Endodermal cell (in vitro differentiated cells): Measurements from ENCODE around the gene C9orf50. TPM values are rescaled to one million over a fixed set of nuclear protein-coding genes. Genes with fewer than 3 reads are reported as not detected.

Experiments used
- DNase-seq: peaks from one replicate; pipeline ENCODE4 v3.0.0-alpha.2; 2017
- H3K27ac ChIP-seq: 2 replicates; pipeline ENCODE4 v1.5.1; 2013; ENCODE audit warnings: mild to moderate bottlenecking, low read depth, low read length, moderate library complexity
- H3K27me3 ChIP-seq: 2 replicates; pipeline ENCODE4 v1.6.1; 2013; ENCODE audit warnings: mild to moderate bottlenecking, low read length, moderate library complexity; ENCODE audit not compliant: insufficient read depth, control insufficient read depth, poor library complexity, severe bottlenecking
- H3K36me3 ChIP-seq: 2 replicates; pipeline ENCODE4 v1.7.0; 2013; ENCODE audit warnings: mild to moderate bottlenecking, low read length, moderate library complexity; ENCODE audit not compliant: control insufficient read depth, insufficient read depth
- H3K4me1 ChIP-seq: one replicate; pipeline ENCODE4 v1.7.0; 2013; ENCODE audit warnings: low read length; ENCODE audit not compliant: control insufficient read depth, insufficient read depth
- H3K4me3 ChIP-seq: 2 replicates; pipeline ENCODE4 v1.5.1; 2013; ENCODE audit warnings: mild to moderate bottlenecking, low read length, moderate library complexity
- H3K9ac ChIP-seq: 2 replicates; pipeline ENCODE4 v1.6.1; 2013; ENCODE audit warnings: mild to moderate bottlenecking, low read length, moderate library complexity; ENCODE audit not compliant: poor library complexity, severe bottlenecking; ENCODE audit errors: extremely low read depth
- H3K9me3 ChIP-seq: 2 replicates; pipeline ENCODE4 v1.6.1; 2013; ENCODE audit warnings: mild to moderate bottlenecking, low read length, moderate library complexity; ENCODE audit not compliant: control insufficient read depth
- H3K27ac Mint-ChIP-seq: 2 replicates; pipeline ENCODE4 v1.8.0; 2020; ENCODE audit warnings: mixed read lengths
- H3K27me3 Mint-ChIP-seq: 2 replicates; pipeline ENCODE4 v1.8.0; 2021; ENCODE audit warnings: mild to moderate bottlenecking, mixed read lengths; ENCODE audit not compliant: insufficient read depth
- H3K36me3 Mint-ChIP-seq: 2 replicates; pipeline ENCODE4 v1.8.0; 2020; ENCODE audit warnings: low read depth, mixed read lengths
- H3K4me1 Mint-ChIP-seq: 2 replicates; pipeline ENCODE4 v1.8.0; 2020; ENCODE audit warnings: mixed read lengths
- H3K4me3 Mint-ChIP-seq: 2 replicates; pipeline ENCODE4 v1.8.0; 2020; ENCODE audit warnings: mild to moderate bottlenecking, moderate library complexity, mixed read lengths
- H3K9me3 Mint-ChIP-seq: 2 replicates; pipeline ENCODE4 v1.8.0; 2020; ENCODE audit warnings: mild to moderate bottlenecking, mixed read lengths
- WGBS, 2 experiments: methylation state at CpG; one replicate each; pipeline versions ENCODE4 v1.1.5 to v1.1.7; 2013; ENCODE audit warnings: missing lambda C conversion rate in 2 of 2, mixed read lengths in 1 of 2; ENCODE audit not compliant: insufficient coverage in 1 of 2, insufficient read length in 1 of 2; 5-methylcytosine and 5-hydroxymethylcytosine counted together
- total RNA-seq, 2 donors: library from RNA; stranded (reverse); fragmentation: NEBNext Ultra II Directional in 1 of 2; extraction: Animal tissue kit (Norgen Biotek cat#: 25700) in 1 of 2; gene quantifications; 2 replicates in 1 of 2; 3 replicates in 1 of 2; pipeline ENCODE4 v1.2.1, GENCODE V29; 2021
- TF ChIP-seq, protein P1 (sequence below): fragments of 200-600 bp; sonication (generic); conservative IDR thresholded peaks from 2 replicates; pipeline ENCODE4 v1.5.0; 2021; ENCODE audit warnings: antibody characterized with exemption, mild to moderate bottlenecking

Gene C9orf50
- total RNA-seq, 2 donors from 2014 or later: not detected

DNA sequence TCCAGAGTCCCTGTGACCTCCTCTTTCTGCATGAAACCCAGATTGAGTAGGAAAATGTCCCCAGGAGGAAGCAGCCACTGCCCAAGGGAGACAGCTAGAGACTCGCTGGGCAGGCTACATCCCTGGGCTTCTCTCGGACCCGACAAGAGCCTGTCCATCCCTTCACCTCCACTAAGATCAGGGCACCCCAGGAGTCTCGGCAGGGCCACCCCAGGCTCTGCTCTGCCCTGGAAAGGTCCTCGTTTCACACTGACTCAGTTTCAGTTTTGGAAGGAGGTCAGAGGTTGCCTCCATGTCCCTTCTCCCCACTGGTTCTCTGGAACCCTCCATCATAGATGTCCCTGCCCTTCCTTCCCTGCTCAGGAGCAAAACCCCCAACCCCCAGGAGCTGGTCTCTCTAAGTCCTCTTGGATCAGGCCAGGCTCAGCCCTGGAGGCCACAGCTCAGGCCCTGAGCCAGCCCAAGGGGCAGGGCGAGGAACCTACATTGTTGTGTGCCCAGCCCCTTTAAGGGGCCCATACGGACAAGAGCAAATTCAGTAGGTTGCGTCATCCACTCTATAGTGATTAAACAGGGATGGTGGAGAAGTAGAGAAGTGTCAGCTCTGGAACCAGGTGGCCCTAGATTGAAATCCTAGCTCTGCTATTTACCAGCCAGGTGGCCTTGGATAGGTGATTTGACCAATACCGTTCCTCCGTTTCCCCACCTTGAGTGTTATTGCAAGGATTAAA is 37.4 kb downstream of the C9orf50 start:
- Mint-ChIP-seq H3K9me3 (no peaks in the 10 kb centered on the region), H3K27ac (no peak overlapping the region)
- WGBS, 2 experiments: 45 to 76% methylated on average over 2 to 9 of the region's 10 CpGs

DNA sequence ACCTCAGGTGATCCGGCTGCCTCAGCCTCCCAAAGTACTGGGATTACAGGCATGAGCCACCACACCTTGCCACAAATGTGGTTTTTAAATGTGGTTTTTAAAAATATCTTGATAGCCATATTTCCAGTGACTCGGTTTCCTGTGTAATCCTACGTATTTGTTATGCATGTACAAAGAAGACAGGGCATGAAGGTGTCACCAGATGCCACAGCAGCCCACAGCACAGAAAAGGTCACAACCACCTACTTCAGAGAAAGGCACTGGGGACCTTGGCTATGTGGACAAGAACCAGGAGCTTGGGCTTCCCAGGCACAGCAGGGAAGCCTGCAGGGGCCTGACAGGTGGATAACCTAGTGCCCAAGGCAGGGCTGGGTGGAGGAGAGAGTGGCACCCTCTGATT is 38.0 kb downstream of the C9orf50 start:
- Mint-ChIP-seq H3K4me3 (no peak overlapping the region), H3K36me3 (no peaks in the 10 kb centered on the region), H3K27ac (no peak overlapping the region), H3K4me1 (peaks cover 11% of the 10 kb centered on the region), H3K9me3 (no peaks in the 10 kb centered on the region), H3K27me3 (peaks cover 9% of the 10 kb centered on the region)
- Histone ChIP-seq H3K9ac (no peak overlapping the region), H3K27me3 (no peaks in the 10 kb centered on the region), H3K36me3 (no peaks in the 10 kb centered on the region), H3K9me3 (no peaks in the 10 kb centered on the region), H3K27ac (no peak overlapping the region), H3K4me1 (no peaks in the 10 kb centered on the region), H3K4me3 (no peak overlapping the region)
- 87 to 94% methylated on average over 3 of the region's 3 CpGs for WGBS, 2 experiments
- DNase-seq: no peak
- TF ChIP-seq, protein P1, sequence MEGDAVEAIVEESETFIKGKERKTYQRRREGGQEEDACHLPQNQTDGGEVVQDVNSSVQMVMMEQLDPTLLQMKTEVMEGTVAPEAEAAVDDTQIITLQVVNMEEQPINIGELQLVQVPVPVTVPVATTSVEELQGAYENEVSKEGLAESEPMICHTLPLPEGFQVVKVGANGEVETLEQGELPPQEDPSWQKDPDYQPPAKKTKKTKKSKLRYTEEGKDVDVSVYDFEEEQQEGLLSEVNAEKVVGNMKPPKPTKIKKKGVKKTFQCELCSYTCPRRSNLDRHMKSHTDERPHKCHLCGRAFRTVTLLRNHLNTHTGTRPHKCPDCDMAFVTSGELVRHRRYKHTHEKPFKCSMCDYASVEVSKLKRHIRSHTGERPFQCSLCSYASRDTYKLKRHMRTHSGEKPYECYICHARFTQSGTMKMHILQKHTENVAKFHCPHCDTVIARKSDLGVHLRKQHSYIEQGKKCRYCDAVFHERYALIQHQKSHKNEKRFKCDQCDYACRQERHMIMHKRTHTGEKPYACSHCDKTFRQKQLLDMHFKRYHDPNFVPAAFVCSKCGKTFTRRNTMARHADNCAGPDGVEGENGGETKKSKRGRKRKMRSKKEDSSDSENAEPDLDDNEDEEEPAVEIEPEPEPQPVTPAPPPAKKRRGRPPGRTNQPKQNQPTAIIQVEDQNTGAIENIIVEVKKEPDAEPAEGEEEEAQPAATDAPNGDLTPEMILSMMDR: no peak

More for the DNA sequence above, 37.4 kb downstream of the C9orf50 start:
- Histone ChIP-seq H3K27me3 (no peaks in the 10 kb centered on the region), H3K9me3 (no peaks in the 10 kb centered on the region), H3K9ac (no peak overlapping the region), H3K4me1 (no peaks in the 10 kb centered on the region), H3K4me3 (no peak overlapping the region), H3K36me3 (no peaks in the 10 kb centered on the region), H3K27ac (no peak overlapping the region)
- no peak for DNase-seq
- H3K36me3 Mint-ChIP-seq: no peaks in the 10 kb centered on the region
- TF ChIP-seq, protein P1: no peak
- peaks cover 11% of the 10 kb centered on the region for H3K27me3 Mint-ChIP-seq
- peaks cover 11% of the 10 kb centered on the region for H3K4me1 Mint-ChIP-seq
- H3K4me3 Mint-ChIP-seq: no peak overlapping the region

DNA sequence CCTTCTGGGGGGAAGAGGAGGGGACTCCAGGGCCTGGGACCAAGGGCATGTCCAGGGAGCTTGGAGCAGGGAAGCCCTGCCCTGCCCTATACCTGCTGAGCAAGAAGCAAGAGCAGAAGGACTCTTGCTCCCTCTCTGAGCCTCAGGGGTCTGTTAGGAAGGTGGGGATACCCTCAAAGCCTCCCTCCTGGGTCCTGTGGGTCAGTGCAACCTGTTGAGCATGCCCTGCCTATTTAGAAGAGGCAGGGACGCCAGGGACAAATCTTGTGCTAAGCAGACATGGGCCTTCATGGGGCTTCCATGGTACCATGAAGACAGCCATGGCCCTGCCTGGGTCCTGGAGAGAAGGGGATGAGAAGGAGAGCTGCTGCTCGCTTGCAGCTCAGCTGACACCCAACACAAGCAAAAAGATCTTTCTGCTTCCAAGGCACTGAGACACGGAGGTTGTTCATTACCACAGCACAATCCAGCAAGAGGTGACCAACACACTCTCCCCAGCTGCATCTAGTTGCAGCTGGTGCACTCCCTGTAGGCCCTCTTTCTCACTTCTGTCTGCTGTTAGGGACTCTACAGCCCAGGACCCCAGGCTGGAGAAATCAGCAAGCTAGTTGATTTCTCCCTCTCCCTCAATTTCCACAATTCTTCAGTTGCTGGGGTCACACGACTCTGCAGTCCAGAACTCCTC is 39.3 kb downstream of the C9orf50 start:
- Histone ChIP-seq H3K27me3 (no peaks in the 10 kb centered on the region), H3K9me3 (no peaks in the 10 kb centered on the region), H3K27ac (no peak overlapping the region), H3K9ac (no peak overlapping the region), H3K4me1 (no peaks in the 10 kb centered on the region), H3K36me3 (no peaks in the 10 kb centered on the region), H3K4me3 (no peak overlapping the region)
- H3K4me1 Mint-ChIP-seq: peaks cover 1% of the 10 kb centered on the region
- H3K27me3 Mint-ChIP-seq: peaks cover 12% of the 10 kb centered on the region
- TF ChIP-seq, protein P1: no peak
- WGBS, 2 experiments: 77 to 82% methylated on average over 2 to 4 of the region's 4 CpGs
- no peak overlapping the region for H3K27ac Mint-ChIP-seq
- no peak for DNase-seq
- no peak overlapping the region for H3K4me3 Mint-ChIP-seq
- no peaks in the 10 kb centered on the region for H3K9me3 Mint-ChIP-seq
- no peaks in the 10 kb centered on the region for H3K36me3 Mint-ChIP-seq
